H7 (cell line): ENCODE results near the gene LRRC36. TPM values are rescaled to one million over a fixed set of nuclear protein-coding genes. Genes with fewer than 3 reads are reported as not detected.

Experiments
- DNase-seq: peaks from one replicate; pipeline ENCODE4 v3.0.0; 2012
- H3K27me3 ChIP-seq: 2 replicates; pipeline ENCODE4 v1.6.0; 2011; ENCODE audit warnings: mild to moderate bottlenecking, low read length; ENCODE audit not compliant: control insufficient read depth, insufficient read depth
- H3K36me3 ChIP-seq: replicated peaks from 2 replicates; pipeline ENCODE4 v1.5.1; 2011; ENCODE audit warnings: low read length; ENCODE audit not compliant: control insufficient read depth, insufficient read depth
- H3K4me3 ChIP-seq: 2 replicates; pipeline ENCODE4 v1.5.1; 2011; ENCODE audit warnings: low read depth, mild to moderate bottlenecking, control low read depth, low read length, moderate library complexity; ENCODE audit not compliant: insufficient read depth
- total RNA-seq: library from RNA; depleted of rRNA; stranded (reverse); fragments of >200 nt; shearing (Covaris generic); gene quantifications from 2 replicates; pipeline ENCODE4 v1.2.3, GENCODE V29; 2014

LRRC36 gene
- total RNA-seq, 1 experiment from 2014 or later: not detected

- DNase-seq: no peak
- H3K36me3 ChIP-seq: no peaks in the 10 kb centered on the region
- H3K4me3 ChIP-seq: no peak overlapping the region
- H3K27me3 ChIP-seq: no peaks in the 10 kb centered on the region
Measured at GRCh38 chr16:67419502-67419901, 92.9 kb downstream of the LRRC36 start.

GRCh38 chr16:67419931-67420330 is 93.3 kb downstream of the LRRC36 start:
- DNase-seq: no peak
- Histone ChIP-seq H3K27me3 (no peaks in the 10 kb centered on the region), H3K36me3 (no peaks in the 10 kb centered on the region), H3K4me3 (no peak overlapping the region)

GRCh38 chr16:67421030-67421429 is 94.4 kb downstream of the LRRC36 start:
- no peak for DNase-seq
- Histone ChIP-seq H3K4me3 (no peak overlapping the region), H3K27me3 (no peaks in the 10 kb centered on the region), H3K36me3 (no peaks in the 10 kb centered on the region)

- Histone ChIP-seq H3K27me3 (no peaks in the 10 kb centered on the region; the same call in 1 of the 2 replicates), H3K36me3 (no peaks in the 10 kb centered on the region), H3K4me3 (no peak overlapping the region)
- no peak for DNase-seq
Measured at GRCh38 chr16:67423015-67423414, 96.4 kb downstream of the LRRC36 start.

GRCh38 chr16:67423611-67424260 is 97.1 kb downstream of the LRRC36 start:
- H3K36me3 ChIP-seq: no peaks in the 10 kb centered on the region; the same call in 1 of the 2 replicates
- peaks cover 3% of the 10 kb centered on the region for H3K27me3 ChIP-seq
- no peak overlapping the region for H3K4me3 ChIP-seq
- DNase-seq: peak; percentile 83

GRCh38 chr16:67424261-67424615 is 97.6 kb downstream of the LRRC36 start:
- Histone ChIP-seq H3K4me3 (no peak overlapping the region), H3K27me3 (peaks cover 5% of the 10 kb centered on the region), H3K36me3 (no peaks in the 10 kb centered on the region; the same call in 1 of the 2 replicates)
- no peak for DNase-seq

- DNase-seq: no peak
- Histone ChIP-seq H3K27me3 (peaks cover 12% of the 10 kb centered on the region), H3K4me3 (no peak overlapping the region), H3K36me3 (no peaks in the 10 kb centered on the region; the same call in 1 of the 2 replicates)
Measured at GRCh38 chr16:67425061-67425460, 98.4 kb downstream of the LRRC36 start.

GRCh38 chr16:67425580-67425979 is 99.0 kb downstream of the LRRC36 start:
- no peak for DNase-seq
- Histone ChIP-seq H3K36me3 (no peaks in the 10 kb centered on the region; the same call in 1 of the 2 replicates), H3K27me3 (peaks cover 17% of the 10 kb centered on the region), H3K4me3 (no peak overlapping the region)

GRCh38 chr16:67426022-67426421 is 99.4 kb downstream of the LRRC36 start:
- no peak overlapping the region for H3K4me3 ChIP-seq
- no peak for DNase-seq
- H3K36me3 ChIP-seq: no peaks in the 10 kb centered on the region; the same call in 1 of the 2 replicates
- H3K27me3 ChIP-seq: peaks cover 18% of the 10 kb centered on the region

GRCh38 chr16:67426950-67427349 is 100.3 kb downstream of the LRRC36 start:
- peaks cover 22% of the 10 kb centered on the region for H3K27me3 ChIP-seq
- no peaks in the 10 kb centered on the region; the same call in 1 of the 2 replicates for H3K36me3 ChIP-seq
- no peak for DNase-seq
- no peak overlapping the region for H3K4me3 ChIP-seq

- peak; percentile 93 for DNase-seq
- H3K27me3 ChIP-seq: peaks cover 22% of the 10 kb centered on the region
- H3K36me3 ChIP-seq: no peaks in the 10 kb centered on the region; the same call in 1 of the 2 replicates
- H3K4me3 ChIP-seq: no peak overlapping the region
Measured at GRCh38 chr16:67428146-67428731, 101.6 kb downstream of the LRRC36 start.

GRCh38 chr16:67429053-67429798 is 102.6 kb downstream of the LRRC36 start:
- no peak for DNase-seq
- Histone ChIP-seq H3K4me3 (no peak overlapping the region), H3K27me3 (peaks cover 22% of the 10 kb centered on the region), H3K36me3 (no peaks in the 10 kb centered on the region; the same call in 1 of the 2 replicates)

- Histone ChIP-seq H3K27me3 (peaks cover 22% of the 10 kb centered on the region), H3K4me3 (peak overlapping the region; percentile 76), H3K36me3 (no peaks in the 10 kb centered on the region; the same call in 1 of the 2 replicates)
- DNase-seq: no peak
Measured at GRCh38 chr16:67429799-67430503, 103.3 kb downstream of the LRRC36 start.

- H3K4me3 ChIP-seq: peak overlapping the region; percentile 76
- H3K36me3 ChIP-seq: no peaks in the 10 kb centered on the region; the same call in 1 of the 2 replicates
- H3K27me3 ChIP-seq: peaks cover 22% of the 10 kb centered on the region
- no peak for DNase-seq
Measured at GRCh38 chr16:67430504-67430976, 103.9 kb downstream of the LRRC36 start.
